ENCODE measurements around the gene ALDH1L1. TPM values are rescaled to one million over a fixed set of nuclear protein-coding genes. Genes with fewer than 3 reads are reported as not detected.

The ALDH1L1 gene
- total and polyA plus RNA-seq, 2 of the 8 experiments (the other 6 are each of a cell fraction or from before 2014, with no cell fraction given) = 0.98 to 1.6 TPM

GRCh38 chr3:126212620-126213378 lies 32.4 kb upstream of the ALDH1L1 start (continued):
- TF ChIP-seq ZNF274 (IDR thresholded peaks at IDR 0.05; ENCODE audit: borderline replicate concordance, extremely low read depth, low read length) (no peak), CTCF (IDR thresholded peaks at IDR 0.05; ENCODE audit: control extremely low read depth in 1 of 3, insufficient read depth in 1 of 3, low read depth in 1 of 3, low read length in 3 of 3) (peak; percentile 41 to 66 (median 54)), CBX8 (IDR thresholded peaks at IDR 0.05; ENCODE audit: borderline replicate concordance, low read depth, low read length) (no peak), TAF7 (optimal IDR thresholded peaks at IDR 0.05; ENCODE audit: borderline replicate concordance, low read depth, low read length) (peak; percentile 57), SAP30 (IDR thresholded peaks at IDR 0.05; ENCODE audit: insufficient read depth, insufficient replicate concordance, low read length) (no peak), SP1 (IDR thresholded peaks at IDR 0.05; ENCODE audit: low read depth, low read length) (peak; percentile 14; the same call in 1 of the 2 replicates), TEAD4 (IDR thresholded peaks at IDR 0.05; ENCODE audit: low read depth, low read length) (peak; percentile 59; the same call in 1 of the 2 replicates), MAX (IDR thresholded peaks at IDR 0.05) (no peak; the same call in 1 of the 2 replicates), KDM4A (IDR thresholded peaks at IDR 0.05; ENCODE audit: low read depth, low read length, severe bottlenecking) (peak; percentile 71), NRF1 (IDR thresholded peaks at IDR 0.05; ENCODE audit: low read depth, low read length) (0 out of 2 replicates have a peak, but pooled peaks have one; percentile 14), SIN3A (conservative IDR thresholded peaks at IDR 0.05 in 1 of 2, IDR thresholded peaks at IDR 0.05 in 1 of 2; ENCODE audit: low read depth in 1 of 2, low read length in 2 of 2) (no peak), RBBP5 (IDR thresholded peaks at IDR 0.05; ENCODE audit: borderline replicate concordance, low read depth, low read length) (peak; percentile 70), HDAC6 (IDR thresholded peaks at IDR 0.05; ENCODE audit: low read depth, low read length) (no peak), PHF8 (conservative IDR thresholded peaks at IDR 0.05; ENCODE audit: low read depth, low read length) (peak; percentile 51), POLR2A (IDR thresholded peaks at IDR 0.05; ENCODE audit: control extremely low read depth in 1 of 2, low read depth in 2 of 2, low read length in 2 of 2) (peak in 1 of 2 experiments; percentile 42; a peak in 1 of 3 replicates), JUND (IDR thresholded peaks at IDR 0.05; ENCODE audit: low read length) (no peak), SIRT6 (IDR thresholded peaks at IDR 0.05; ENCODE audit: low read length) (no peak), TBP (IDR thresholded peaks at IDR 0.05; ENCODE audit: low read depth, low read length) (peak; percentile 95), YY1 (IDR thresholded peaks at IDR 0.05; ENCODE audit: low read depth, low read length) (0 out of 2 replicates have a peak, but pooled peaks have one; percentile 58), RAD21 (IDR thresholded peaks at IDR 0.05 in 1 of 2, conservative IDR thresholded peaks at IDR 0.05 in 1 of 2; ENCODE audit: low read depth in 2 of 2, low read length in 2 of 2) (peak; percentile 39 to 60; a peak in 3 of 4 replicates)
